ENCODE data around the gene DPM3. TPM values are rescaled to one million over a fixed set of nuclear protein-coding genes. Genes with fewer than 3 reads are reported as not detected.
"Not testable (repeated sequence)": the region's sequence is repeated elsewhere in the genome, so short reads cannot be mapped to it uniquely, and the experiment has no call there.

The DPM3 gene
- total and polyA plus RNA-seq, 9 of the 15 experiments (the other 6 are each of a cell fraction or from before 2014, with no cell fraction given), result 3.7 to 120 (median 36.4) TPM

GRCh38 chr1:155139895-155140629 is at the start of gene DPM3 (continued):
- no peak for TF ChIP-seq RREB1 (CRISPR knock-in tag; IDR thresholded peaks at IDR 0.05)
- no peak for TF ChIP-seq ZNF785 (CRISPR knock-in tag; IDR thresholded peaks at IDR 0.05)
- TF ChIP-seq CEBPB (tag; IDR thresholded peaks at IDR 0.05), result no peak
- peak; percentile 4; the same call in 1 of the 2 replicates for TF ChIP-seq USF1 (CRISPR knock-in tag; IDR thresholded peaks at IDR 0.05)

DNA sequence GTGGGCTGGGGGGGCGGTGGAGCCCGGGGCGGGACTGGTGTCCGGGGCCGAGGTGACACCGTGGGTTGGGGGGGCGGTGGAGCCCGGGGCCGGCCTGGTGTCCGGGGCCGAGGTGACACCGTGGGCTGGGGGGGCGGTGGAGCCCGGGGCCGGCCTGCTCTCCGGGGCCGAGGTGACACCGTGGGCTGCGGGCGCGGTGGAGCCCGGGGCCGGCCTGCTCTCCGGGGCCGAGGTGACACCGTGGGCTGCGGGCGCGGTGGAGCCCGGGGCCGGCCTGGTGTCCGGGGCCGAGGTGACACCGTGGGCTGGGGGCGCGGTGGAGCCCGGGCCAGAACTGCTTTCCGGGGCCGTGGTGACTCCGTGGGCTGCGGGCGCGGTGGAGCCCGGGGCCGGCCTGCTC is 49.6 kb upstream of the DPM3 start:
- CTCF ChIA-PET (ENCODE audit: low intra/inter-chr PET ratio); H3K36me3 ChIP-seq (ENCODE audit: control insufficient read depth, insufficient read depth, low read length); intact Hi-C loops (cut with micrococcal nuclease); BruUV-seq (replicated peaks); H2AFZ ChIP-seq (ENCODE audit: low read depth, low read length); H3K27me3 ChIP-seq (ENCODE audit: control insufficient read depth in 2 of 2, insufficient read depth in 2 of 2, low read length in 2 of 2); H3K27ac ChIP-seq (ENCODE audit: extremely low read depth, low read depth, low read length); H3K4me2 ChIP-seq (ENCODE audit: insufficient read depth, low read length); H3K4me3 ChIP-seq; POLR2A ChIA-PET; DNase-seq (ENCODE audit: extremely low read depth in 1 of 4, low spot score in 3 of 4); H3K9me3 ChIP-seq (replicated peaks; ENCODE audit: control insufficient read depth, insufficient read depth, low read depth, low read length); H3K9me1 ChIP-seq (ENCODE audit: control insufficient read depth, insufficient read depth, low read length); ATAC-seq; in situ Hi-C loops (cut with MboI); H3K9ac ChIP-seq (ENCODE audit: insufficient read depth in 1 of 2, low read depth in 2 of 2, low read length in 2 of 2); FAIRE-seq; H4K20me1 ChIP-seq (replicated peaks; ENCODE audit: control insufficient read depth, insufficient read depth, low read length): not testable (repeated sequence)
- Histone ChIP-seq H3K4me1 (replicated peaks in 1 of 2; ENCODE audit: control insufficient read depth in 2 of 2, insufficient read depth in 2 of 2, low read length in 2 of 2) (peaks cover 11 to 47% of the 10 kb centered on the region in 2 experiments), H3K79me2 (ENCODE audit: control insufficient read depth, insufficient read depth, low read length) (peaks cover 18% of the 10 kb centered on the region)
- WGBS (ENCODE audit: insufficient coverage, low coverage, missing lambda C conversion rate), result no CpG with 5 or more reads among the region's 45 CpGs

Measured in K562 (cell line).